ENCODE results near the gene MICALL2. TPM values are rescaled to one million over a fixed set of nuclear protein-coding genes. Genes with fewer than 3 reads are reported as not detected.

Gene MICALL2
- total and polyA plus RNA-seq, 2 experiments from 2014 or later, result 6.4 to 12.2 TPM

- Histone ChIP-seq H3K4me1 (ENCODE audit: insufficient read depth) (no peaks in the 10 kb centered on the region; the same call in 1 of the 2 replicates), H2AFZ (no peak overlapping the region), H4K20me1 (ENCODE audit: insufficient read depth) (no peaks in the 10 kb centered on the region), H3K4me3 (no peak overlapping the region), H3K9me2 (ENCODE audit: insufficient read depth) (no peaks in the 10 kb centered on the region), H3K27me3 (replicated peaks; ENCODE audit: insufficient read depth) (no peaks in the 10 kb centered on the region), H3F3A (ENCODE audit: insufficient read depth) (no peaks in the 10 kb centered on the region), H3K9me3 (ENCODE audit: low read depth) (no peaks in the 10 kb centered on the region), H3K9ac (no peak overlapping the region), H3K36me3 (ENCODE audit: low read depth) (no peaks in the 10 kb centered on the region), H3K4me2 (ENCODE audit: unreplicated experiment) (no peak overlapping the region), H3K27ac (no peak overlapping the region), H3K79me2 (ENCODE audit: insufficient read depth) (peaks cover 39% of the 10 kb centered on the region)
- TF ChIP-seq EZH2 (IDR thresholded peaks at IDR 0.05; ENCODE audit: insufficient read depth, poor library complexity, severe bottlenecking) (no peak), EZH2phosphoT487 (IDR thresholded peaks at IDR 0.05; ENCODE audit: insufficient read depth, low read depth) (no peak)
- in situ Hi-C loops (cut with MboI), result no loop called here
- WGBS, 2 experiments (ENCODE audit: low coverage in 1 of 2, low lambda C conversion rate in 2 of 2, missing lambda C conversion rate in 2 of 2), result 95% methylated on average over 26 to 34 of the region's 34 CpGs
- DNase-seq, result no peak
These were observed 41.0 kb upstream of the MICALL2 start for GRCh38 chr7:1500064-1500807.

DNA sequence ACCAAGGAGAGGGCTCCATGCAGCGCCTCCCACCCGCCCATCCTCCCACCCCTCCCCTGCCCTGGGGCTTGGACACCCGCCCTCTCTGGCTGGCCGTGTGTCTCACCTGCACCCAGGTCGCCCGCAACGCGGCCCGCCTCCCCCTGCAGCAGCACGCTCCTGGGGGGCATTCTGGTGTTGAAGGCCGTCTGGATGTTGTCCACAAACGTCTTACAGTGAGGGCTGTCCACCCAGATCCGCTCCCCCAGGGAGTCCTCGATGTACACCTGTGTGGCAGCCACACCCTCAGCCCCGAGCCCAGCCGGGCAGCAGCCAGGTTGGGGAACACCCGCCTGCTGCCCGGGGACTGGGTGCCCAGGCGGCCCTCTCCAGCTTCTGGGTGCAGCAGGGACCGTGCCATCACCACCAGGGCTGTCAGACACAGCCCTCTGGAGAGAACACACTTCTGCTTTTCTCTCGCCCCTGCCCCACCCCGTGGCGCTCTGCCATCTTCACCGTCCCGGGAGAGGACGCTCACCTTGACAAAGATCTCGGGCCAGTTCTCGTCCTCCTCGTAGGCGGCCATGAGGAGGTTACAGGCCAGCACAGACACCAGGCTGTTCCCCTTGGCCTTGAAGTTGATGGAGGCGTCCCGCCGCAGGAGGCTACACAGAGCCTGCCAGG, 40.2 kb upstream of the MICALL2 start:
- 89% methylated on average over 19 to 33 of the region's 33 CpGs for WGBS, 2 experiments (ENCODE audit: low coverage in 1 of 2, low lambda C conversion rate in 2 of 2, missing lambda C conversion rate in 2 of 2)
- Histone ChIP-seq H3K9me2 (ENCODE audit: insufficient read depth) (no peaks in the 10 kb centered on the region), H3K27ac (no peak overlapping the region), H3K9me3 (ENCODE audit: low read depth) (no peaks in the 10 kb centered on the region), H3K36me3 (ENCODE audit: low read depth) (no peaks in the 10 kb centered on the region), H2AFZ (no peak overlapping the region), H4K20me1 (ENCODE audit: insufficient read depth) (no peaks in the 10 kb centered on the region), H3K4me1 (ENCODE audit: insufficient read depth) (no peaks in the 10 kb centered on the region; the same call in 1 of the 2 replicates), H3K4me2 (ENCODE audit: unreplicated experiment) (no peak overlapping the region), H3K27me3 (replicated peaks; ENCODE audit: insufficient read depth) (no peaks in the 10 kb centered on the region), H3K9ac (no peak overlapping the region), H3K4me3 (no peak overlapping the region), H3F3A (ENCODE audit: insufficient read depth) (no peaks in the 10 kb centered on the region), H3K79me2 (ENCODE audit: insufficient read depth) (peaks cover 39% of the 10 kb centered on the region)
- in situ Hi-C loops (cut with MboI), result no loop called here
- TF ChIP-seq EZH2phosphoT487 (IDR thresholded peaks at IDR 0.05; ENCODE audit: insufficient read depth, low read depth), result no peak
- TF ChIP-seq EZH2 (IDR thresholded peaks at IDR 0.05; ENCODE audit: insufficient read depth, poor library complexity, severe bottlenecking), result no peak
- no peak for DNase-seq

- Histone ChIP-seq H3K36me3 (ENCODE audit: low read depth) (no peaks in the 10 kb centered on the region), H3K27me3 (replicated peaks; ENCODE audit: insufficient read depth) (no peaks in the 10 kb centered on the region), H3K4me3 (no peak overlapping the region), H2AFZ (no peak overlapping the region), H3K4me2 (ENCODE audit: unreplicated experiment) (no peak overlapping the region), H3K4me1 (ENCODE audit: insufficient read depth) (no peaks in the 10 kb centered on the region; the same call in 1 of the 2 replicates), H3K9me3 (ENCODE audit: low read depth) (no peaks in the 10 kb centered on the region), H4K20me1 (ENCODE audit: insufficient read depth) (no peaks in the 10 kb centered on the region), H3K9me2 (ENCODE audit: insufficient read depth) (no peaks in the 10 kb centered on the region), H3F3A (ENCODE audit: insufficient read depth) (no peaks in the 10 kb centered on the region), H3K79me2 (ENCODE audit: insufficient read depth) (peaks cover 34% of the 10 kb centered on the region), H3K27ac (no peak overlapping the region), H3K9ac (no peak overlapping the region)
- in situ Hi-C loops (cut with MboI), result no loop called here
- no peak for DNase-seq
- TF ChIP-seq EZH2phosphoT487 (IDR thresholded peaks at IDR 0.05; ENCODE audit: insufficient read depth, low read depth) (no peak), EZH2 (IDR thresholded peaks at IDR 0.05; ENCODE audit: insufficient read depth, poor library complexity, severe bottlenecking) (no peak)
- WGBS, 2 experiments (ENCODE audit: low coverage in 1 of 2, low lambda C conversion rate in 2 of 2, missing lambda C conversion rate in 2 of 2), result 94 to 97% methylated on average over 28 to 58 of the region's 62 CpGs
These were observed 39.4 kb upstream of the MICALL2 start for GRCh38 chr7:1498370-1499305.

GRCh38 chr7:1497293-1497927, 38.1 kb upstream of the MICALL2 start:
- no peak overlapping the region for H3K4me2 ChIP-seq (ENCODE audit: unreplicated experiment)

More at GRCh38 chr7:1497293-1497927, 38.1 kb upstream of the MICALL2 start:
- no peak overlapping the region for H2AFZ ChIP-seq
- H3K79me2 ChIP-seq (ENCODE audit: insufficient read depth), result peaks cover 22% of the 10 kb centered on the region
- no peaks in the 10 kb centered on the region for H3K27me3 ChIP-seq (replicated peaks; ENCODE audit: insufficient read depth)
- H3K9me3 ChIP-seq (ENCODE audit: low read depth), result no peaks in the 10 kb centered on the region
- no peak overlapping the region for H3K27ac ChIP-seq
- H4K20me1 ChIP-seq (ENCODE audit: insufficient read depth), result no peaks in the 10 kb centered on the region
- TF ChIP-seq EZH2 (IDR thresholded peaks at IDR 0.05; ENCODE audit: insufficient read depth, poor library complexity, severe bottlenecking) (no peak), EZH2phosphoT487 (IDR thresholded peaks at IDR 0.05; ENCODE audit: insufficient read depth, low read depth) (no peak)
- H3K9me2 ChIP-seq (ENCODE audit: insufficient read depth), result no peaks in the 10 kb centered on the region
- no peaks in the 10 kb centered on the region for H3K36me3 ChIP-seq (ENCODE audit: low read depth)
- no peak for DNase-seq
- in situ Hi-C loops (cut with MboI), result no loop called here
- H3K9ac ChIP-seq, result no peak overlapping the region
- H3K4me1 ChIP-seq (ENCODE audit: insufficient read depth), result no peaks in the 10 kb centered on the region; the same call in 1 of the 2 replicates
- WGBS, 2 experiments (ENCODE audit: low coverage in 1 of 2, low lambda C conversion rate in 2 of 2, missing lambda C conversion rate in 2 of 2), result 91 to 93% methylated on average over 29 to 37 of the region's 37 CpGs
- no peaks in the 10 kb centered on the region for H3F3A ChIP-seq (ENCODE audit: insufficient read depth)
- no peak overlapping the region for H3K4me3 ChIP-seq
